ENCODE measurements around the gene PRSS57. TPM values are rescaled to one million over a fixed set of nuclear protein-coding genes. Genes with fewer than 3 reads are reported as not detected.
"Not testable (repeated sequence)": the region's sequence is repeated elsewhere in the genome, so short reads cannot be mapped to it uniquely, and the experiment has no call there.

The PRSS57 gene
- total and polyA plus RNA-seq, 2 of the 13 experiments (the other 11 are each of a cell fraction or from before 2014, with no cell fraction given), result 0.12 TPM; not detected in 1

DNA sequence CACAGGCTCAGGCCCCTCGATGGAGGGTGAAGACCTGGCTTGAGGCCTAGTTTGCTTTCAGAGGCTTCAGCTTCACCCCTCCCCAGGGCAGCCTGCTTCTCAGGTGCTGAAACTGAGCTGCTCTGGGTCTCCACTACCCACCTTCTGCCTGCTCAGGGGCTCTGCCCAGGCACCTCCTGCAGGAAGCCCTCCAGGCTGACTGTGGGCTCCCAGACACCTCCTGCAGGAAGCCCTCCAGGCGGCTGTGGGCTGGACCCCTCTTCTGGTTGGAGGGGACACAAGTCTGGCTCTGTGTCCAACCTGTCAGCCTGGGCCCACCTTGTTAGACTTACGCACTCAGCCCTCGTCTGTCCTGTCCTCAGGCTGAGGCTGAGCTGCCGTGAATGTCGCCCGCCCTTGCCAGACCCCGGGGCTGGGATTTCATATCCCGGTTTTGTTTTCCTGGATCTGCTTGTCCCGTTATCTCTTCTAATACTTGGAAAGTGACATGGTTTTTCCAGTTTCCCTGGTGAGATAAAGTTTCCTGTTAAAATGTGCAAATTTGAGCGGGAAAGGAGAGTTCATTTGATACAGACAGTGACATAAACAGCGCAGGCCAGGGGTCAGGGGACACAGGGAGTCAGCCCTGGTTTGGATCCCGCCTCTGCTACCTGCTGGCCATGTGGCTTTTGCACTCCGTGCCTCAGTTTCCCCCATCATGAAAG, 34.9 kb upstream of the PRSS57 start (continued):
- TF ChIP-seq, protein P1, sequence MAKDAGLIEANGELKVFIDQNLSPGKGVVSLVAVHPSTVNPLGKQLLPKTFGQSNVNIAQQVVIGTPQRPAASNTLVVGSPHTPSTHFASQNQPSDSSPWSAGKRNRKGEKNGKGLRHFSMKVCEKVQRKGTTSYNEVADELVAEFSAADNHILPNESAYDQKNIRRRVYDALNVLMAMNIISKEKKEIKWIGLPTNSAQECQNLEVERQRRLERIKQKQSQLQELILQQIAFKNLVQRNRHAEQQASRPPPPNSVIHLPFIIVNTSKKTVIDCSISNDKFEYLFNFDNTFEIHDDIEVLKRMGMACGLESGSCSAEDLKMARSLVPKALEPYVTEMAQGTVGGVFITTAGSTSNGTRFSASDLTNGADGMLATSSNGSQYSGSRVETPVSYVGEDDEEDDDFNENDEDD (CRISPR knock-in tag; IDR thresholded peaks at IDR 0.05; ENCODE audit: borderline replicate concordance), result no peak
- TF ChIP-seq, protein P2, sequence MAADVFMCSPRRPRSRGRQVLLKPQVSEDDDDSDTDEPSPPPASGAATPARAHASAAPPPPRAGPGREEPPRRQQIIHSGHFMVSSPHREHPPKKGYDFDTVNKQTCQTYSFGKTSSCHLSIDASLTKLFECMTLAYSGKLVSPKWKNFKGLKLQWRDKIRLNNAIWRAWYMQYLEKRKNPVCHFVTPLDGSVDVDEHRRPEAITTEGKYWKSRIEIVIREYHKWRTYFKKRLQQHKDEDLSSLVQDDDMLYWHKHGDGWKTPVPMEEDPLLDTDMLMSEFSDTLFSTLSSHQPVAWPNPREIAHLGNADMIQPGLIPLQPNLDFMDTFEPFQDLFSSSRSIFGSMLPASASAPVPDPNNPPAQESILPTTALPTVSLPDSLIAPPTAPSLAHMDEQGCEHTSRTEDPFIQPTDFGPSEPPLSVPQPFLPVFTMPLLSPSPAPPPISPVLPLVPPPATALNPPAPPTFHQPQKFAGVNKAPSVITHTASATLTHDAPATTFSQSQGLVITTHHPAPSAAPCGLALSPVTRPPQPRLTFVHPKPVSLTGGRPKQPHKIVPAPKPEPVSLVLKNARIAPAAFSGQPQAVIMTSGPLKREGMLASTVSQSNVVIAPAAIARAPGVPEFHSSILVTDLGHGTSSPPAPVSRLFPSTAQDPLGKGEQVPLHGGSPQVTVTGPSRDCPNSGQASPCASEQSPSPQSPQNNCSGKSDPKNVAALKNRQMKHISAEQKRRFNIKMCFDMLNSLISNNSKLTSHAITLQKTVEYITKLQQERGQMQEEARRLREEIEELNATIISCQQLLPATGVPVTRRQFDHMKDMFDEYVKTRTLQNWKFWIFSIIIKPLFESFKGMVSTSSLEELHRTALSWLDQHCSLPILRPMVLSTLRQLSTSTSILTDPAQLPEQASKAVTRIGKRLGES (CRISPR knock-in tag; IDR thresholded peaks at IDR 0.05; ENCODE audit: borderline replicate concordance), result no peak
- TF ChIP-seq, protein P3, sequence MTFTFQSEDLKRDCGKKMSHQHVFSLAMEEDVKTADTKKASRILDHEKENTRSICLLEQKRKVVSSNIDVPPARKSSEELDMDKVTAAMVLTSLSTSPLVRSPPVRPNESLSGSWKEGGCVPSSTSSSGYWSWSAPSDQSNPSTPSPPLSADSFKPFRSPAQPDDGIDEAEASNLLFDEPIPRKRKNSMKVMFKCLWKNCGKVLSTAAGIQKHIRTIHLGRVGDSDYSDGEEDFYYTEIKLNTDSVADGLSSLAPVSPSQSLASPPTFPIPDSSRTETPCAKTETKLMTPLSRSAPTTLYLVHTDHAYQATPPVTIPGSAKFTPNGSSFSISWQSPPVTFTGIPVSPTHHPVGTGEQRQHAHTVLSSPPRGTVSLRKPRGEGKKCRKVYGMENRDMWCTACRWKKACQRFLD (CRISPR knock-in tag; IDR thresholded peaks at IDR 0.05; ENCODE audit: borderline replicate concordance), result no peak

DNA sequence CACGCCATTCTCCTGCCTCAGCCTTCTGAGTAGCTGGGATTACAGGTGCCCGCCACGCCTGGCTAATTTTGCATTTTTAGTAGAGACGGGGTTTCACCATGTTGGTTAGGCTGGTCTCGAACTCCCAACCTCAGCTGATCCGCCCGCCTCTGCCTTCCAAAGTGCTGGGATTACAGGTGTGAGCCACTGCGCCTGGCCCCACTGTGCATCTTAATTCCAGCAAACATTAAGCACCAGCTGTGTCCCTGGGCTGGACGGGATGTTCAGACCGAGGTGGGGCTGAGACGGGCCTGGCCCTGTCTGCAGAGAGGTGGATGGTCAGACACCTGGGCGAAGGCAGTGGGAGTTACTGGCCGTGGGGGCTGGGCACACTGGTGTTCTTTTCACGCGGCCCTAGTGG, 34.3 kb upstream of the PRSS57 start:
- H3K27ac ChIP-seq (ENCODE audit: extremely low read length, insufficient read depth, low read length); in situ Hi-C loops (cut with HindIII; ENCODE audit: extremely low pct_ligation_motif_present, low pct_unique_long_range_greater_than_20kb); CTCF ChIA-PET (ENCODE audit: low intra/inter-chr PET ratio, low total read pairs): not testable (repeated sequence)

More for the DNA sequence above, 34.3 kb upstream of the PRSS57 start:
- DNase-seq (ENCODE audit: low spot score); H3K36me3 ChIP-seq (replicated peaks in 1 of 2; ENCODE audit: control insufficient read depth in 1 of 2, insufficient read depth in 2 of 2, low read length in 2 of 2); H3K9ac ChIP-seq (ENCODE audit: insufficient read depth, low read depth, low read length); H2AFZ ChIP-seq (ENCODE audit: low read length); ATAC-seq; H4K20me1 ChIP-seq (ENCODE audit: insufficient read depth, low read length); BruUV-seq (replicated peaks); H3K4me3 ChIP-seq (replicated peaks in 1 of 3; ENCODE audit: insufficient read depth in 1 of 3, low read depth in 2 of 3, low read length in 3 of 3); H3K27me3 ChIP-seq (ENCODE audit: control insufficient read depth in 1 of 2, insufficient read depth in 2 of 2, low read length in 2 of 2); H3K9me3 ChIP-seq (ENCODE audit: low read length); H3K79me2 ChIP-seq (ENCODE audit: insufficient read depth, low read length); H3K4me1 ChIP-seq (ENCODE audit: insufficient read depth, low read length); POLR2A ChIA-PET; FAIRE-seq; intact Hi-C loops (cut with micrococcal nuclease; ENCODE audit: unreplicated experiment); H3K4me2 ChIP-seq (ENCODE audit: low read depth, low read length): not testable (repeated sequence)
- 89% methylated on average over 12 of the region's 15 CpGs for WGBS (ENCODE audit: low lambda C conversion rate)

Data from HepG2 (cell line).